HEK293 (cell line): Measurements from ENCODE around the gene IGFLR1.
A peak's percentile ranks its signal among the peaks of the same experiment; 100 is the strongest.

ENCODE experiments used
- ATF2 ChIP-seq: fragments of 450-650 bp; formaldehyde crosslinking; IDR thresholded peaks from 2 replicates; pipeline ENCODE4 v1.5.1; 2016; ENCODE audit warnings: missing biosample characterization, missing genetic modification characterization, low read depth
- HIC1 ChIP-seq: fragments of 450-650 bp; formaldehyde crosslinking; IDR thresholded peaks from 2 replicates; pipeline ENCODE4 v1.5.1; 2016; ENCODE audit warnings: missing biosample characterization, missing genetic modification characterization
- KLF1 ChIP-seq: fragments of 450-650 bp; formaldehyde crosslinking; IDR thresholded peaks from 2 replicates; pipeline ENCODE4 v1.5.1; 2016; ENCODE audit warnings: missing biosample characterization, missing genetic modification characterization
- KLF10 ChIP-seq: fragments of 450-650 bp; IDR thresholded peaks from 2 replicates; pipeline ENCODE4 v1.5.1; 2018; ENCODE audit warnings: missing biosample characterization, mild to moderate bottlenecking, missing genetic modification characterization
- KLF9 ChIP-seq: fragments of 450-650 bp; formaldehyde crosslinking; IDR thresholded peaks from 2 replicates; pipeline ENCODE4 v1.5.1; 2016; ENCODE audit warnings: missing biosample characterization, missing genetic modification characterization, low read depth
- MEIS1 ChIP-seq: sonication (generic); formaldehyde crosslinking; IDR thresholded peaks from 2 replicates; pipeline ENCODE4 v1.8.1; 2022; ENCODE audit warnings: missing genetic modification reagents, mild to moderate bottlenecking, borderline replicate concordance
- MYNN ChIP-seq: fragments of 450-650 bp; formaldehyde crosslinking; IDR thresholded peaks from 2 replicates; pipeline ENCODE4 v1.5.1; 2016; ENCODE audit warnings: missing biosample characterization, missing genetic modification characterization, borderline replicate concordance
- SALL2 ChIP-seq: fragments of 450-650 bp; formaldehyde crosslinking; IDR thresholded peaks from 2 replicates; pipeline ENCODE4 v1.5.0; 2017; ENCODE audit warnings: missing biosample characterization, mild to moderate bottlenecking, missing genetic modification characterization, borderline replicate concordance
- SCRT2 ChIP-seq: fragments of 450-650 bp; formaldehyde crosslinking; IDR thresholded peaks from 2 replicates; pipeline ENCODE4 v1.5.1; 2016; ENCODE audit warnings: missing biosample characterization, missing genetic modification characterization
- SP3 ChIP-seq: fragments of 450-650 bp; formaldehyde crosslinking; IDR thresholded peaks from 2 replicates; pipeline ENCODE4 v1.5.1; 2016; ENCODE audit warnings: missing biosample characterization, missing genetic modification characterization
- ZBTB11 ChIP-seq: fragments of 450-650 bp; formaldehyde crosslinking; conservative IDR thresholded peaks from 2 replicates; pipeline ENCODE4 v1.5.1; 2016; ENCODE audit warnings: low read depth, missing biosample characterization, missing genetic modification characterization
- ZBTB44 ChIP-seq: fragments of 450-650 bp; IDR thresholded peaks from 2 replicates; pipeline ENCODE4 v1.5.1; 2018; ENCODE audit warnings: missing biosample characterization, mild to moderate bottlenecking, missing genetic modification characterization
- ZBTB7A ChIP-seq: fragments of 450-650 bp; formaldehyde crosslinking; IDR thresholded peaks from 2 replicates; pipeline ENCODE4 v1.5.1; 2016; ENCODE audit warnings: low read depth, missing biosample characterization, missing genetic modification characterization
- ZBTB8A ChIP-seq: fragments of 450-650 bp; formaldehyde crosslinking; IDR thresholded peaks from 2 replicates; pipeline ENCODE4 v1.5.1; 2016; ENCODE audit warnings: missing biosample characterization, missing genetic modification characterization
- ZEB2 ChIP-seq: fragments of 450-650 bp; formaldehyde crosslinking; IDR thresholded peaks from 2 replicates; pipeline ENCODE4 v1.5.1; 2016; ENCODE audit warnings: missing biosample characterization, missing genetic modification characterization
- ZNF184 ChIP-seq: fragments of 450-650 bp; IDR thresholded peaks from 2 replicates; pipeline ENCODE4 v1.5.1; 2018; ENCODE audit warnings: missing biosample characterization, mild to moderate bottlenecking, missing genetic modification characterization
- ZNF202 ChIP-seq: fragments of 450-650 bp; formaldehyde crosslinking; IDR thresholded peaks from 2 replicates; pipeline ENCODE4 v1.5.1; 2016; ENCODE audit warnings: missing biosample characterization, missing genetic modification characterization, borderline replicate concordance
- ZNF23 ChIP-seq: fragments of 450-650 bp; formaldehyde crosslinking; IDR thresholded peaks from 2 replicates; pipeline ENCODE4 v1.5.1; 2016; ENCODE audit warnings: missing biosample characterization, missing genetic modification characterization, borderline replicate concordance
- ZNF292 ChIP-seq: fragments of 450-650 bp; formaldehyde crosslinking; IDR thresholded peaks from 2 replicates; pipeline ENCODE4 v1.5.1; 2016; ENCODE audit warnings: low read depth, missing biosample characterization, missing genetic modification characterization, borderline replicate concordance
- ZNF324 ChIP-seq: fragments of 450-650 bp; formaldehyde crosslinking; IDR thresholded peaks from 2 replicates; pipeline ENCODE4 v1.5.1; 2016; ENCODE audit warnings: missing biosample characterization, missing genetic modification characterization
- ZNF404 ChIP-seq: fragments of 450-650 bp; formaldehyde crosslinking; IDR thresholded peaks from 2 replicates; pipeline ENCODE4 v1.5.1; 2017; ENCODE audit warnings: missing biosample characterization, missing genetic modification characterization
- ZNF488 ChIP-seq: fragments of 450-650 bp; formaldehyde crosslinking; IDR thresholded peaks from 2 replicates; pipeline ENCODE4 v1.5.1; 2016; ENCODE audit warnings: missing biosample characterization, missing genetic modification characterization
- ZNF571 ChIP-seq: fragments of 450-650 bp; formaldehyde crosslinking; IDR thresholded peaks from 2 replicates; pipeline ENCODE4 v1.5.0; 2017; ENCODE audit warnings: missing biosample characterization, missing genetic modification characterization
- ZNF664 ChIP-seq: fragments of 450-650 bp; formaldehyde crosslinking; IDR thresholded peaks from 2 replicates; pipeline ENCODE4 v1.5.1; 2016; ENCODE audit warnings: missing biosample characterization, missing genetic modification characterization
- ZNF791 ChIP-seq: fragments of 450-650 bp; formaldehyde crosslinking; IDR thresholded peaks from 2 replicates; pipeline ENCODE4 v1.5.1; 2016; ENCODE audit warnings: missing biosample characterization, missing genetic modification characterization
- ZSCAN16 ChIP-seq: fragments of 450-650 bp; formaldehyde crosslinking; IDR thresholded peaks from 2 replicates; pipeline ENCODE4 v1.5.1; 2016; ENCODE audit warnings: missing biosample characterization, missing genetic modification characterization
- ZSCAN23 ChIP-seq: fragments of 450-650 bp; formaldehyde crosslinking; IDR thresholded peaks from 2 replicates; pipeline ENCODE4 v1.5.1; 2016; ENCODE audit warnings: missing biosample characterization, missing genetic modification characterization
- ZSCAN5A ChIP-seq: fragments of 450-650 bp; formaldehyde crosslinking; IDR thresholded peaks from 2 replicates; pipeline ENCODE4 v1.5.1; 2016; ENCODE audit warnings: missing biosample characterization, missing genetic modification characterization

The IGFLR1 gene

GRCh38 chr19:35693835-35694599 is 48.2 kb downstream of the IGFLR1 start (continued):
- TF ChIP-seq ATF2 (tag by site-specific recombination) (no peak), ZNF664 (tag by site-specific recombination) (no peak), ZNF404 (tag by site-specific recombination) (no peak), ZSCAN16 (tag by site-specific recombination) (peak; percentile 86), SP3 (tag by site-specific recombination) (peak; percentile 95), ZSCAN23 (tag by site-specific recombination) (peak; percentile 70; the same call in 1 of the 2 replicates), ZNF488 (tag by site-specific recombination) (peak; percentile 28; the same call in 1 of the 2 replicates), ZNF184 (tag by site-specific recombination) (no peak), KLF10 (tag by site-specific recombination) (no peak), ZBTB8A (tag by site-specific recombination) (peak; percentile 66), SALL2 (tag by site-specific recombination) (0 out of 2 replicates have a peak, but pooled peaks have one; percentile 72), ZNF202 (tag by site-specific recombination) (no peak; the same call in 1 of the 2 replicates), ZNF292 (tag by site-specific recombination) (no peak), ZBTB7A (tag by site-specific recombination) (peak; percentile 56; the same call in 1 of the 2 replicates), ZNF791 (tag by site-specific recombination) (0 out of 2 replicates have a peak, but pooled peaks have one; percentile 44), ZEB2 (tag by site-specific recombination) (peak; percentile 89), KLF9 (peak; percentile 75), KLF1 (tag by site-specific recombination) (peak; percentile 71), MYNN (tag by site-specific recombination) (no peak), MEIS1 (CRISPR knock-in tag) (no peak), HIC1 (peak; percentile 88; the same call in 1 of the 2 replicates), ZNF324 (tag by site-specific recombination) (peak; percentile 76), ZBTB44 (peak; percentile 45; the same call in 1 of the 2 replicates), ZSCAN5A (0 out of 2 replicates have a peak, but pooled peaks have one; percentile 30), ZNF571 (tag by site-specific recombination) (no peak), ZNF23 (tag by site-specific recombination) (no peak), ZBTB11 (peak; percentile 32), SCRT2 (tag by site-specific recombination) (peak; percentile 93)
